ENCODE results near the gene S100A13.

- TF ChIP-seq, protein P1, sequence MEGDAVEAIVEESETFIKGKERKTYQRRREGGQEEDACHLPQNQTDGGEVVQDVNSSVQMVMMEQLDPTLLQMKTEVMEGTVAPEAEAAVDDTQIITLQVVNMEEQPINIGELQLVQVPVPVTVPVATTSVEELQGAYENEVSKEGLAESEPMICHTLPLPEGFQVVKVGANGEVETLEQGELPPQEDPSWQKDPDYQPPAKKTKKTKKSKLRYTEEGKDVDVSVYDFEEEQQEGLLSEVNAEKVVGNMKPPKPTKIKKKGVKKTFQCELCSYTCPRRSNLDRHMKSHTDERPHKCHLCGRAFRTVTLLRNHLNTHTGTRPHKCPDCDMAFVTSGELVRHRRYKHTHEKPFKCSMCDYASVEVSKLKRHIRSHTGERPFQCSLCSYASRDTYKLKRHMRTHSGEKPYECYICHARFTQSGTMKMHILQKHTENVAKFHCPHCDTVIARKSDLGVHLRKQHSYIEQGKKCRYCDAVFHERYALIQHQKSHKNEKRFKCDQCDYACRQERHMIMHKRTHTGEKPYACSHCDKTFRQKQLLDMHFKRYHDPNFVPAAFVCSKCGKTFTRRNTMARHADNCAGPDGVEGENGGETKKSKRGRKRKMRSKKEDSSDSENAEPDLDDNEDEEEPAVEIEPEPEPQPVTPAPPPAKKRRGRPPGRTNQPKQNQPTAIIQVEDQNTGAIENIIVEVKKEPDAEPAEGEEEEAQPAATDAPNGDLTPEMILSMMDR (conservative IDR thresholded peaks at IDR 0.05 in 1 of 2, IDR thresholded peaks at IDR 0.05 in 1 of 2; ENCODE audit: low read depth in 1 of 2, low read length in 2 of 2) = no peak
- no peak for TF ChIP-seq EZH2 (IDR thresholded peaks at IDR 0.05; ENCODE audit: low read length, missing control alignments)
These were observed 31.9 kb upstream of the S100A13 start for GRCh38 chr1:153659175-153659534.

Measured in fibroblast of lung (primary cell).